Measurements from ENCODE around the gene KIAA0513.

- TF ChIP-seq CTCF (IDR thresholded peaks at IDR 0.05) (no peak), POLR2A (IDR thresholded peaks at IDR 0.05) (no peak), EP300 (IDR thresholded peaks at IDR 0.05) (no peak)
Observed at GRCh38 chr16:85014311-85014710, 13.3 kb upstream of the KIAA0513 start.

Measured in tibial nerve (tissue), 4 donors.